A549 (cell line): ENCODE measurements around the gene DHX15. TPM values are rescaled to one million over a fixed set of nuclear protein-coding genes. Genes with fewer than 3 reads are reported as not detected.
A peak's percentile ranks its signal among the peaks of the same experiment; 100 is the strongest.

Source experiments
- ATAC-seq, 2 experiments: fragments of 200-7000 bp in 1 of 2; fragments of >200 bp in 1 of 2; cut with Nextera tagmentation in 1 of 2; cut with Tn5 transposase in 1 of 2; 3 replicates each; pipeline versions ENCODE4 v1.8.0 to v1.9.1; 2018 to 2020; ENCODE audit warnings: mild to moderate bottlenecking in 1 of 2, moderate library complexity in 1 of 2
- CTCF ChIA-PET: fragments of 300-600 bp; sonication (Branson Sonifier 250); formaldehyde crosslinking; extraction: SDS; loops from one replicate; lab custom pipeline; 2021; ENCODE audit warnings: antibody characterized with exemption, inconsistent platforms; lab: Yijun Ruan, JAX
- POLR2A ChIA-PET: fragments of 350-600 bp; formaldehyde crosslinking; extraction: SDS; loops from one replicate; lab custom pipeline; 2021; ENCODE audit warnings: antibody characterized with exemption, inconsistent platforms; lab: Yijun Ruan, JAX
- DNase-seq, 2 experiments: peaks; one replicate each; pipeline versions ENCODE4 v3.0.0 to v3.0.0-alpha.2; 2011 to 2016; ENCODE audit warnings: low read depth in 1 of 2, low spot score in 1 of 2
- FAIRE-seq: peaks from 2 replicates; lab custom pipeline; 2011; peaks lifted over from hg19 to GRCh38; lab: Jason Lieb, UNC
- H3K27ac ChIP-seq, 2 experiments: fragments of >200 bp; sonication (Bioruptor Twin); formaldehyde crosslinking; 3 replicates each; pipeline ENCODE4 v1.5.1; 2016 to 2017
- H3K4me1 ChIP-seq: fragments of >200 bp; sonication (Bioruptor Twin); formaldehyde crosslinking; 3 replicates; pipeline ENCODE4 v1.6.1; 2016
- H3K4me2 ChIP-seq: fragments of >200 bp; sonication (Bioruptor Twin); formaldehyde crosslinking; 3 replicates; pipeline ENCODE4 v1.6.1; 2016
- H3K4me3 ChIP-seq: fragments of >200 bp; sonication (Bioruptor Twin); formaldehyde crosslinking; 3 replicates; pipeline ENCODE4 v1.5.1; 2016
- H3K9me3 ChIP-seq: fragments of >200 bp; sonication (Bioruptor Twin); formaldehyde crosslinking; 3 replicates; pipeline ENCODE4 v1.6.1; 2016
- BHLHE40 ChIP-seq: IDR thresholded peaks from 2 replicates; pipeline ENCODE4 v1.6.1; 2012; ENCODE audit warnings: low read depth, low read length, inconsistent platforms
- CBX8 ChIP-seq: fragments of 200-600 bp; sonication (generic); IDR thresholded peaks from 2 replicates; pipeline ENCODE4 v1.6.1; 2016
- CEBPB ChIP-seq, 2 experiments: fragments of >200 bp in 1 of 2; sonication (Bioruptor Twin) in 1 of 2; formaldehyde crosslinking in 1 of 2; IDR thresholded peaks; 2 replicates each; pipeline ENCODE4 v1.6.1; 2012 to 2016
- CHD2 ChIP-seq: fragments of 150-350 bp; IDR thresholded peaks from 2 replicates; pipeline ENCODE4 v1.6.1; 2014; ENCODE audit warnings: low read length; ENCODE audit not compliant: partially characterized antibody
- CHD4 ChIP-seq: fragments of 200-600 bp; sonication (generic); IDR thresholded peaks from 2 replicates; pipeline ENCODE4 v1.6.1; 2016; ENCODE audit warnings: antibody characterized with exemption, mild to moderate bottlenecking, borderline replicate concordance
- EHF ChIP-seq: fragments of 250-450 bp; sonication (Bioruptor Pico); IDR thresholded peaks from 2 replicates; pipeline ENCODE4 v1.5.0; 2020; ENCODE audit warnings: mild to moderate bottlenecking
- EP300 ChIP-seq, 2 experiments: fragments of >200 bp; sonication (Bioruptor Twin); formaldehyde crosslinking; IDR thresholded peaks; 2 replicates in 1 of 2; 3 replicates in 1 of 2; pipeline ENCODE4 v1.6.1; 2016 to 2017
- ESRRA ChIP-seq: fragments of 150-350 bp; IDR thresholded peaks from 2 replicates; pipeline ENCODE4 v1.6.1; 2014; ENCODE audit warnings: mild to moderate bottlenecking, low read length, borderline replicate concordance
- FOSL2 ChIP-seq, 2 experiments: fragments of 450-650 bp in 1 of 2; fragments of >200 bp in 1 of 2; sonication (Bioruptor Twin) in 1 of 2; formaldehyde crosslinking; IDR thresholded peaks; 2 replicates each; pipeline versions ENCODE4 v1.5.0 to v1.6.1; 2016 to 2020; ENCODE audit warnings: mild to moderate bottlenecking in 1 of 2, moderate library complexity in 1 of 2
- FOXS1 ChIP-seq: fragments of 250-450 bp; sonication (Bioruptor Pico); IDR thresholded peaks from 2 replicates; pipeline ENCODE4 v1.5.0; 2020; ENCODE audit warnings: mild to moderate bottlenecking, moderate library complexity
- GATA3 ChIP-seq: IDR thresholded peaks from 2 replicates; pipeline ENCODE4 v1.6.1; 2012; ENCODE audit warnings: borderline replicate concordance
- HES2 ChIP-seq: fragments of >200 bp; sonication (Bioruptor Twin); formaldehyde crosslinking; IDR thresholded peaks from 2 replicates; pipeline ENCODE4 v1.6.1; 2016
- HEYL ChIP-seq: fragments of 250-450 bp; sonication (Bioruptor Pico); IDR thresholded peaks from 2 replicates; pipeline ENCODE4 v1.8.0; 2021; ENCODE audit warnings: mild to moderate bottlenecking, moderate library complexity
- HOXA7 ChIP-seq: fragments of 250-450 bp; sonication (Bioruptor Pico); IDR thresholded peaks from 2 replicates; pipeline ENCODE4 v1.5.0; 2020; ENCODE audit warnings: mild to moderate bottlenecking, moderate library complexity
- JUN ChIP-seq, 2 experiments: fragments of >200 bp; sonication (Bioruptor Twin); formaldehyde crosslinking; IDR thresholded peaks; 2 replicates in 1 of 2; 3 replicates in 1 of 2; pipeline ENCODE4 v1.6.1; 2016 to 2017
- JUNB ChIP-seq: fragments of >200 bp; sonication (Bioruptor Twin); formaldehyde crosslinking; IDR thresholded peaks from 2 replicates; pipeline ENCODE4 v1.6.1; 2016
- KDM1A ChIP-seq: fragments of 200-600 bp; sonication (generic); IDR thresholded peaks from 2 replicates; pipeline ENCODE4 v1.6.1; 2016; ENCODE audit warnings: low read depth, mild to moderate bottlenecking
- KDM5A ChIP-seq: fragments of 200-600 bp; sonication (generic); IDR thresholded peaks from 2 replicates; pipeline ENCODE4 v1.6.1; 2016; ENCODE audit warnings: antibody characterized with exemption, mild to moderate bottlenecking
- MAFK ChIP-seq: fragments of 450-650 bp; IDR thresholded peaks from 2 replicates; pipeline ENCODE4 v1.6.1; 2014; ENCODE audit not compliant: partially characterized antibody
- MAX ChIP-seq: IDR thresholded peaks from 2 replicates; pipeline ENCODE4 v1.6.1; 2012
- MAZ ChIP-seq: fragments of 150-350 bp; IDR thresholded peaks from 2 replicates; pipeline ENCODE4 v1.6.1; 2014; ENCODE audit warnings: antibody characterized with exemption, low read depth, low read length, borderline replicate concordance
- MYC ChIP-seq: IDR thresholded peaks from 2 replicates; pipeline ENCODE4 v1.6.1; 2012; ENCODE audit warnings: mild to moderate bottlenecking, inconsistent platforms, low read length, improper control_type of control experiment, borderline replicate concordance
- NFE2L2 ChIP-seq: fragments of 150-350 bp; conservative IDR thresholded peaks from 2 replicates; pipeline ENCODE4 v1.6.1; 2014; ENCODE audit warnings: low read length
- NPAS2 ChIP-seq: fragments of 250-450 bp; sonication (Bioruptor Pico); IDR thresholded peaks from 2 replicates; pipeline ENCODE4 v1.8.0; 2022; ENCODE audit warnings: mild to moderate bottlenecking, moderate library complexity, borderline replicate concordance
- NR3C1 ChIP-seq: fragments of >200 bp; sonication (Bioruptor Twin); formaldehyde crosslinking; IDR thresholded peaks from 3 replicates; pipeline ENCODE4 v1.6.1; 2017
- PHF8 ChIP-seq: fragments of 200-600 bp; sonication (generic); IDR thresholded peaks from 2 replicates; pipeline ENCODE4 v1.6.1; 2016; ENCODE audit warnings: low read depth, mild to moderate bottlenecking, antibody characterized with exemption, moderate library complexity, borderline replicate concordance
- POLR2A ChIP-seq: IDR thresholded peaks from 2 replicates; pipeline ENCODE4 v1.6.1; 2012; ENCODE audit warnings: mild to moderate bottlenecking, low read length
- POLR2AphosphoS2 ChIP-seq: conservative IDR thresholded peaks from 2 replicates; pipeline ENCODE4 v1.6.1; 2012; ENCODE audit warnings: low read length, improper control_type of control experiment, inconsistent platforms
- RAD21 ChIP-seq, 2 experiments: fragments of >200 bp in 1 of 2; sonication (Bioruptor Twin) in 1 of 2; formaldehyde crosslinking in 1 of 2; IDR thresholded peaks in 1 of 2; conservative IDR thresholded peaks in 1 of 2; 2 replicates in 1 of 2; 3 replicates in 1 of 2; pipeline ENCODE4 v1.6.1; 2012 to 2018; ENCODE audit warnings: inconsistent platforms in 1 of 2
- RARB ChIP-seq: fragments of 250-450 bp; sonication (Bioruptor Pico); IDR thresholded peaks from 2 replicates; pipeline ENCODE4 v1.8.0; 2021; ENCODE audit warnings: mild to moderate bottlenecking, moderate library complexity
- RCOR1 ChIP-seq: fragments of 150-350 bp; IDR thresholded peaks from 2 replicates; pipeline ENCODE4 v1.6.1; 2014; ENCODE audit warnings: antibody characterized with exemption, low read length, low read depth
- RFX5 ChIP-seq: fragments of 450-650 bp; IDR thresholded peaks from 2 replicates; pipeline ENCODE4 v1.7.1; 2014; ENCODE audit warnings: antibody characterized with exemption, mild to moderate bottlenecking, moderate library complexity
- SMC3 ChIP-seq: fragments of >200 bp; sonication (Bioruptor Twin); formaldehyde crosslinking; IDR thresholded peaks from 3 replicates; pipeline ENCODE4 v1.6.1; 2018; ENCODE audit warnings: inconsistent platforms
- TP53 ChIP-seq: fragments of 250-450 bp; sonication (Bioruptor Pico); IDR thresholded peaks from 2 replicates; pipeline ENCODE4 v1.5.0; 2021; ENCODE audit warnings: mild to moderate bottlenecking, moderate library complexity
- ZC3H11A ChIP-seq: fragments of 450-650 bp; IDR thresholded peaks from 2 replicates; pipeline ENCODE4 v1.6.1; 2014; ENCODE audit warnings: antibody characterized with exemption, mild to moderate bottlenecking
- ZFP36 ChIP-seq: fragments of 450-650 bp; IDR thresholded peaks from 2 replicates; pipeline ENCODE4 v1.6.1; 2014; ENCODE audit warnings: borderline replicate concordance; ENCODE audit not compliant: partially characterized antibody
- ZNF302 ChIP-seq: fragments of 250-450 bp; sonication (Bioruptor Pico); IDR thresholded peaks from 2 replicates; pipeline ENCODE4 v1.9.0; 2021; ENCODE audit warnings: inconsistent platforms, mild to moderate bottlenecking, moderate library complexity
- ZSCAN20 ChIP-seq: fragments of 250-450 bp; sonication (Bioruptor Pico); IDR thresholded peaks from 2 replicates; pipeline ENCODE4 v1.8.0; 2022; ENCODE audit warnings: mild to moderate bottlenecking, moderate library complexity
- WGBS: methylation state at CpG from one replicate; pipeline ENCODE4 v1.1.6; 2017; ENCODE audit errors: missing lambda C conversion rate; 5-methylcytosine and 5-hydroxymethylcytosine counted together
- polyA plus RNA-seq, 4 experiments: library from polyadenylated mRNA; depleted of rRNA in 3 of 4; stranded (reverse); fragments of >200 nt; fragmentation: RNase III in 1 of 4; extraction: RNeasy Plus Mini Kit Qiagen cat#74134 plus additional on column Dnase treatment in 1 of 4; gene quantifications; 2 replicates in 3 of 4; 3 replicates in 1 of 4; pipeline ENCODE4 v1.2.3, GENCODE V29; 2011 to 2017
- TF ChIP-seq, protein P1 (sequence below): fragments of 450-650 bp; IDR thresholded peaks from 2 replicates; pipeline ENCODE4 v1.6.1; 2014; ENCODE audit warnings: antibody characterized with exemption
- TF ChIP-seq, protein P2 (sequence below): fragments of 250-450 bp; sonication (Bioruptor Pico); IDR thresholded peaks from 2 replicates; pipeline ENCODE4 v1.5.0; 2020; ENCODE audit warnings: low read depth, mild to moderate bottlenecking, moderate library complexity
- TF ChIP-seq, protein P3 (sequence below): IDR thresholded peaks from 2 replicates; pipeline ENCODE4 v1.6.1; 2012; ENCODE audit warnings: low read depth, borderline replicate concordance

DHX15 gene
- polyA plus RNA-seq, 2 of the 4 experiments (the other 2 are of a cell fraction), result 154 to 189 TPM

GRCh38 chr4:24594887-24595286 is 10.5 kb upstream of the DHX15 start:
- no peak for TF ChIP-seq CBX8
- TF ChIP-seq FOXS1 (CRISPR knock-in tag), result no peak
- TF ChIP-seq NPAS2 (CRISPR knock-in tag), result no peak
- peak; percentile 37; the same call in 1 of the 2 replicates for TF ChIP-seq HES2
- TF ChIP-seq RCOR1, result no peak
- no peak for TF ChIP-seq RARB (CRISPR knock-in tag)
- no peak for TF ChIP-seq RFX5
- TF ChIP-seq CHD2, result no peak
- TF ChIP-seq HEYL (CRISPR knock-in tag), result no peak
- no peak for TF ChIP-seq ZFP36
- peak; percentile 46 for TF ChIP-seq MAFK
- peak; percentile 71 to 93 for TF ChIP-seq CEBPB (IDR thresholded peaks at IDR 0.05)
- TF ChIP-seq JUN (IDR thresholded peaks at IDR 0.05), result peak; percentile 47 to 51; a peak in 1 of 5 replicates
- TF ChIP-seq BHLHE40, result no peak
- TF ChIP-seq NR3C1, result no peak
- TF ChIP-seq KDM1A, result no peak
- TF ChIP-seq MAZ, result no peak
- no peak for TF ChIP-seq ESRRA
- peak; percentile 43 to 52; a peak in 2 of 5 replicates for TF ChIP-seq EP300 (IDR thresholded peaks at IDR 0.05)
- TF ChIP-seq ZC3H11A, result no peak
- TF ChIP-seq CHD4, result no peak
- TF ChIP-seq SMC3, result no peak; the same call in 2 of the 3 replicates
- TF ChIP-seq, protein P1, sequence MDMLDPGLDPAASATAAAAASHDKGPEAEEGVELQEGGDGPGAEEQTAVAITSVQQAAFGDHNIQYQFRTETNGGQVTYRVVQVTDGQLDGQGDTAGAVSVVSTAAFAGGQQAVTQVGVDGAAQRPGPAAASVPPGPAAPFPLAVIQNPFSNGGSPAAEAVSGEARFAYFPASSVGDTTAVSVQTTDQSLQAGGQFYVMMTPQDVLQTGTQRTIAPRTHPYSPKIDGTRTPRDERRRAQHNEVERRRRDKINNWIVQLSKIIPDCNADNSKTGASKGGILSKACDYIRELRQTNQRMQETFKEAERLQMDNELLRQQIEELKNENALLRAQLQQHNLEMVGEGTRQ, result no peak
- peak; percentile 60 for TF ChIP-seq MAX
- no peak for TF ChIP-seq POLR2AphosphoS2
- no peak for TF ChIP-seq NFE2L2
- TF ChIP-seq ZSCAN20 (CRISPR knock-in tag), result no peak
- TF ChIP-seq PHF8, result no peak
- no peak for TF ChIP-seq ZNF302 (CRISPR knock-in tag)
- no peak for TF ChIP-seq KDM5A
- no peak for TF ChIP-seq POLR2A
- TF ChIP-seq RAD21 (conservative IDR thresholded peaks at IDR 0.05 in 1 of 2, IDR thresholded peaks at IDR 0.05 in 1 of 2), result peak; percentile 27 to 29; a peak in 3 of 5 replicates
- TF ChIP-seq HOXA7, result no peak
- no peak for TF ChIP-seq MYC
- TF ChIP-seq, protein P2, sequence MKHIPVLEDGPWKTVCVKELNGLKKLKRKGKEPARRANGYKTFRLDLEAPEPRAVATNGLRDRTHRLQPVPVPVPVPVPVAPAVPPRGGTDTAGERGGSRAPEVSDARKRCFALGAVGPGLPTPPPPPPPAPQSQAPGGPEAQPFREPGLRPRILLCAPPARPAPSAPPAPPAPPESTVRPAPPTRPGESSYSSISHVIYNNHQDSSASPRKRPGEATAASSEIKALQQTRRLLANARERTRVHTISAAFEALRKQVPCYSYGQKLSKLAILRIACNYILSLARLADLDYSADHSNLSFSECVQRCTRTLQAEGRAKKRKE (CRISPR knock-in tag), result no peak
- peak; percentile 42; the same call in 1 of the 2 replicates for TF ChIP-seq JUNB
- TF ChIP-seq FOSL2 (IDR thresholded peaks at IDR 0.05), result no peak
- peak; percentile 69 for TF ChIP-seq FOSL2 (CRISPR knock-in tag; IDR thresholded peaks at IDR 0.05)
- no peak for TF ChIP-seq EHF (CRISPR knock-in tag)
- peak; percentile 83; the same call in 1 of the 2 replicates for TF ChIP-seq GATA3
- no peak for TF ChIP-seq TP53 (CRISPR knock-in tag)
- TF ChIP-seq, protein P3, sequence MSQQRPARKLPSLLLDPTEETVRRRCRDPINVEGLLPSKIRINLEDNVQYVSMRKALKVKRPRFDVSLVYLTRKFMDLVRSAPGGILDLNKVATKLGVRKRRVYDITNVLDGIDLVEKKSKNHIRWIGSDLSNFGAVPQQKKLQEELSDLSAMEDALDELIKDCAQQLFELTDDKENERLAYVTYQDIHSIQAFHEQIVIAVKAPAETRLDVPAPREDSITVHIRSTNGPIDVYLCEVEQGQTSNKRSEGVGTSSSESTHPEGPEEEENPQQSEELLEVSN, result no peak
- H3K4me1 ChIP-seq, result peaks cover 39% of the 10 kb centered on the region
- 5% methylated on average over 2 of the region's 2 CpGs for WGBS
- peak; percentile 13 for FAIRE-seq
- peak overlapping the region; percentile 86 to 88 for H3K27ac ChIP-seq
- H3K4me3 ChIP-seq, result no peak overlapping the region
- peaks cover 6% of the 10 kb centered on the region; the same call in 2 of the 3 replicates for H3K9me3 ChIP-seq
- peak; percentile 10 to 85 for DNase-seq
- POLR2A ChIA-PET, result interaction anchor here (1.8 kb wide), 1 partner anchor 10 kb away, joined by 11 read pairs; the partner anchor contains the start of gene DHX15
- peak; percentile 87 to 92 for ATAC-seq
- H3K4me2 ChIP-seq, result peak overlapping the region; percentile 69
- CTCF ChIA-PET, result interaction anchor here (0.6 kb wide), 1 partner anchor 62 kb away, joined by 5 read pairs; no protein-coding TSS in a partner anchor
